Vagina (tissue), 2 donors: ENCODE results near the gene UNC79.

Source experiments
- POLR2A ChIP-seq, 2 donors: fragments of 450-650 bp; IDR thresholded peaks; one replicate each; pipeline ENCODE4 v1.6.1; 2017; ENCODE audit warnings: antibody characterized with exemption in 2 of 2, mild to moderate bottlenecking in 2 of 2, moderate library complexity in 2 of 2
- POLR2AphosphoS5 ChIP-seq, 2 donors: sonication (generic); formaldehyde crosslinking; IDR thresholded peaks; one replicate each; pipeline ENCODE4 v1.9.0; 2017; ENCODE audit warnings: antibody characterized with exemption in 2 of 2, mild to moderate bottlenecking in 2 of 2, low read depth in 1 of 2; ENCODE audit not compliant: insufficient read depth in 1 of 2
- TF ChIP-seq, protein P1 (sequence below), 3 experiments: fragments of 450-650 bp in 2 of 3; fragments of 200-600 bp in 1 of 3; sonication (generic) in 1 of 3; IDR thresholded peaks; one replicate each; pipeline ENCODE4 v1.5.1; 2017 to 2019; ENCODE audit warnings: antibody characterized with exemption in 3 of 3, mild to moderate bottlenecking in 2 of 3, moderate library complexity in 2 of 3

DNA sequence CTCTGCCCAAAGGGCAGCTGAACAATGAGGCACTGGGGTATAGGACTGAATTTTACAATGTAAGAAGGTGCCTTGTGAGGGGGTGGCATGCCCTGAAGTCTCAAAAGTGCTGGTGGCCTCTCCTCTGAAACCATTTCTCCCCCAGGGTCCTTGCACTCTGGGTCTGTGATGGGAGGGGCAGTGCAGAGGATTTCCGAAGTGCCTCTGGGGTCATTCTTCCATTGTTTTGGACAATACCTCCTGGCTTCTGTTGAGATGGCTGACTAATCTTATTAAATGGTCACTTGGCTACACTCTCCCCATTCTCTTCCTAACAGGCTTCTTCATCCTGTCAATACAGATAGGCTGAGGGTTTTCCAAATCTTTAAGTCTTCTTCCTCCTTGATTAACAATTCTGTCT, 59.3 kb downstream of the UNC79 start:
- TF ChIP-seq, protein P1, sequence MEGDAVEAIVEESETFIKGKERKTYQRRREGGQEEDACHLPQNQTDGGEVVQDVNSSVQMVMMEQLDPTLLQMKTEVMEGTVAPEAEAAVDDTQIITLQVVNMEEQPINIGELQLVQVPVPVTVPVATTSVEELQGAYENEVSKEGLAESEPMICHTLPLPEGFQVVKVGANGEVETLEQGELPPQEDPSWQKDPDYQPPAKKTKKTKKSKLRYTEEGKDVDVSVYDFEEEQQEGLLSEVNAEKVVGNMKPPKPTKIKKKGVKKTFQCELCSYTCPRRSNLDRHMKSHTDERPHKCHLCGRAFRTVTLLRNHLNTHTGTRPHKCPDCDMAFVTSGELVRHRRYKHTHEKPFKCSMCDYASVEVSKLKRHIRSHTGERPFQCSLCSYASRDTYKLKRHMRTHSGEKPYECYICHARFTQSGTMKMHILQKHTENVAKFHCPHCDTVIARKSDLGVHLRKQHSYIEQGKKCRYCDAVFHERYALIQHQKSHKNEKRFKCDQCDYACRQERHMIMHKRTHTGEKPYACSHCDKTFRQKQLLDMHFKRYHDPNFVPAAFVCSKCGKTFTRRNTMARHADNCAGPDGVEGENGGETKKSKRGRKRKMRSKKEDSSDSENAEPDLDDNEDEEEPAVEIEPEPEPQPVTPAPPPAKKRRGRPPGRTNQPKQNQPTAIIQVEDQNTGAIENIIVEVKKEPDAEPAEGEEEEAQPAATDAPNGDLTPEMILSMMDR (IDR thresholded peaks at IDR 0.05), result no peak
- TF ChIP-seq POLR2AphosphoS5 (IDR thresholded peaks at IDR 0.05; ENCODE audit: insufficient read depth in 1 of 2, low read depth in 1 of 2) (no peak), POLR2A (IDR thresholded peaks at IDR 0.05) (no peak)
